GM18505 (cell line): ENCODE results near the gene EHD2.
A peak's percentile ranks its signal among the peaks of the same experiment; 100 is the strongest.
"Not testable (repeated sequence)": the region's sequence is repeated elsewhere in the genome, so short reads cannot be mapped to it uniquely, and the experiment has no call there.

Source experiments
- ATAC-seq: cut with Tn5 transposase; IDR thresholded peaks from one replicate; pipeline ENCODE4 v1.9.1; 2021; ENCODE audit not compliant: unreplicated experiment
- POLR2A ChIP-seq: IDR thresholded peaks from 4 replicates; pipeline ENCODE4 v1.6.1; 2011; ENCODE audit warnings: borderline replicate concordance; ENCODE audit not compliant: insufficient read depth, insufficient read length; ENCODE audit errors: extremely low read depth

Gene EHD2

DNA sequence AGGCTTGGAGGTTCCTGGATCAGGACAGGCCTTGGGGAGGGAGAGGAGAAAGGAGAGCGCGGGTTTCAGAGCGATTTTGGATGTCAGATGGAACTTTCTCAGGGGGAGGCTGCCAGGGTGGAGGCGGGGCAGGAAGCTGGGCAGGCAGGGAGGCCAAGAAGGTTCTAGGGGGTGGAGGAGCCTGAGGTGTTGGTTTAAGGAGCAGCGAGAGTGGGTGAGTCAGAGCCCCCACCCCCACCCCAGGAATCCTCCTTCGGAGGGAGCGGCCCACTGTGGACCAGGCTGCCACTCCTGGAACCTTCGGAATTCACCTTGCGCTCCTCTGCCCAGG lies 16.2 kb downstream of the EHD2 start:
- no peak for TF ChIP-seq POLR2A
- no peak for ATAC-seq

DNA sequence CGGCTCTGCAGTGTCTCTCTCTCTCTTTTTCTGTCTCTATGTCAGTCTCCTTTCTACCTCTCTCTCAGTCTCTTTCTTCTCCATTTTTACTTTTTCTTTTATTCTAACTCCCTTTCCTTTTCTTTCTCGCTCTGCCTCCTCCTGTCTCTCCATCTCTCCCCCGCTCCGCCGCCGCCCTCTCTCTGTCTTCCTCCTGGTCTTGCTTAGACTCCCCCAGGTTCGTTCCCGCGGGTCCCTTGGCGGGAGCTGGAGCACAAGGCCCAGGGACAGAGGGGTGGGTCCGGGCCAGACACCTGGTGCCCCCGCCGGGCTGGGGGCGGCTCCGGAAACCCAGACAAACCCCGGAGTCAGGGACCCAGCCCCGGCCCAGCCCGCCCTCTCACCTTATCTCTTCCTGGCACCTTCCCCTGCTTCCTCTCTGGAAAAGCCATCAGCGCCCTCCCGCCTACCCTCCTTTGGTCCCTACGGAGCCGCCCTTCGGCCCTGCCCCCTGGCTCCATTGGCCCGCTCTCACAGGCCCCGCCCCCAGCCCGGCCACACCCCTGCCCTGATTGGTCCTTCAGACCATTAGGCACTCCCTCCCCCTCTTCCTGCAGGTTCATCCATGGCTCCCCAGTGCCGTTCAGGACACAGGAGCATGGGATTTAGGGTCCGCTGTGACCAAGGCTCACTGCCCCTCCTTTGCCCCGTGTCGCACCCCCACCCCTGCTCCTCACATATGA lies 16.7 kb downstream of the EHD2 start:
- ATAC-seq = no peak
- TF ChIP-seq POLR2A = no peak

DNA sequence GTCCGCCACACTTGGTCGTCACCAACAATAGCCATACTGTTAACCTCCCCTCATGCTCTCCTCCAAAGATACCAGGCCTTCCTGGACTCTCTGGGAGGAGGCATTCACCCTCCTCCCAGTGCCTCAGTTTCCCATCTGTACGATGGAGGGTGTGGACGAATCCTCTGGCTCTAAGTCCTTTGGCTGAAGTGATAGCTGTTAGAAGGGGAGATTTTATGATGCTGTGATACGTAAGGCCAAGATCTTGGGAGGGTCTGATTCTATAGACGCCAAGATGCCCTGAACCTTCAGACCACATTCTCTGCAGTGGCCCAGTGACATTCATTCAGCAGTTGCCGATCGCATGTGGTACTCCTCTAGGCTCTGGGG lies 17.3 kb downstream of the EHD2 start:
- no peak for ATAC-seq
- TF ChIP-seq POLR2A = no peak

GRCh38 chr19:47730910-47731309 lies 17.7 kb downstream of the EHD2 start:
- TF ChIP-seq POLR2A = no peak
- ATAC-seq = no peak

DNA sequence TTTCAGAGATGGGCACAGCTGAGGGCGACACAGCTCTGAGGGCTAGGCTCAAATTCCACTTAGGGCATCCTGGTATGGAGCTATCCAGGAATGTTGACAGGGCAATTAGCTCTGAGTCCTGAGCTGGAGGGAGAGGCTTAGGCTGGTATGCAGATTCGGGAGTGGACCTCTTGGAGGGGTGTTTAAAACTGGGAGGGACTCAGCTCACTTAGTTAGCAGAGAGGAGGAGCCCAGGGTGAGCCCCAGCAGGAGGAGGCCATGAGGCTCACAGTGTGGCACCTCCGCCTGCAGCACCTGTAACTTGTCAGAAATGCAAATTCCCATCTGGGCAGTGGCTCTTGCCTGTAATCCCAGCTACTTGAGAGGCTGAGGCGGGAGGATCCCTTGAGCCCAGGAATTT lies 21.9 kb downstream of the EHD2 start:
- TF ChIP-seq POLR2A = no peak
- no peak for ATAC-seq

DNA sequence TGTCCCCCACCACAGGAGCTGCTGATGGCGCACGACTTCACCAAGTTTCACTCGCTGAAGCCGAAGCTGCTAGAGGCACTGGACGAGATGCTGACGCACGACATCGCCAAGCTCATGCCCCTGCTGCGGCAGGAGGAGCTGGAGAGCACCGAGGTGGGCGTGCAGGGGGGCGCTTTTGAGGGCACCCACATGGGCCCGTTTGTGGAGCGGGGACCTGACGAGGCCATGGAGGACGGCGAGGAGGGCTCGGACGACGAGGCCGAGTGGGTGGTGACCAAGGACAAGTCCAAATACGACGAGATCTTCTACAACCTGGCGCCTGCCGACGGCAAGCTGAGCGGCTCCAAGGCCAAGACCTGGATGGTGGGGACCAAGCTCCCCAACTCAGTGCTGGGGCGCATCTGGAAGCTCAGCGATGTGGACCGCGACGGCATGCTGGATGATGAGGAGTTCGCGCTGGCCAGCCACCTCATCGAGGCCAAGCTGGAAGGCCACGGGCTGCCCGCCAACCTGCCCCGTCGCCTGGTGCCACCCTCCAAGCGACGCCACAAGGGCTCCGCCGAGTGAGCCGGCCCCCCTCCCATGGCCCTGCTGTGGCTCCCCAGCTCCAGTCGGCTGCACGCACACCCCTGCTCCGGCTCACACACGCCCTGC lies 27.8 kb downstream of the EHD2 start:
- ATAC-seq = no peak
- no peak for TF ChIP-seq POLR2A

GRCh38 chr19:47741544-47742140 lies 28.4 kb downstream of the EHD2 start:
- no peak for ATAC-seq
- no peak for TF ChIP-seq POLR2A

DNA sequence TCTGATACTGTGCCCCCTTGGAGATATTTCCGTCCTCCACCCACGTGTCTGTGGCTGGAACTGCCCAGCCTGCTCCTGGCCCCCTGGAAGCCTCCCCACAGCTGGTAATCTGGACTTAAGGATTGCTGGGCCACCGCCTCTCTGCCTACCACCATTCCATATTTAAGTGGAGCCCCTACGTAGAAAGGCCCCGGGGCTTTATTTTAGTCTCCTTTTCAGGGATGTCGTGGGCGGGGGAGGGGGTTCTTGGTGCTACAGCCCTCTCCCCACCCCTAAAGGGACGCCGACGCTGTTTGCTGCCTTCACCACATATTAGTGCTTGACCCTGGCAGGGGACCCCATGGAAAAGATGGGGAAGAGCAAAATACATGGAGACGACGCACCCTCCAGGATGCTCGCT lies 29.4 kb downstream of the EHD2 start:
- no peak for TF ChIP-seq POLR2A
- ATAC-seq = no peak

GRCh38 chr19:47745010-47745901 lies 32.0 kb downstream of the EHD2 start, which contains the start of gene NOP53:
NOP53 (plus strand) TSS chr19:47745546; CDS start chr19:47745560, 14 bp downstream.
- peak; percentile 58 for ATAC-seq
- peak; percentile 97 for TF ChIP-seq POLR2A

DNA sequence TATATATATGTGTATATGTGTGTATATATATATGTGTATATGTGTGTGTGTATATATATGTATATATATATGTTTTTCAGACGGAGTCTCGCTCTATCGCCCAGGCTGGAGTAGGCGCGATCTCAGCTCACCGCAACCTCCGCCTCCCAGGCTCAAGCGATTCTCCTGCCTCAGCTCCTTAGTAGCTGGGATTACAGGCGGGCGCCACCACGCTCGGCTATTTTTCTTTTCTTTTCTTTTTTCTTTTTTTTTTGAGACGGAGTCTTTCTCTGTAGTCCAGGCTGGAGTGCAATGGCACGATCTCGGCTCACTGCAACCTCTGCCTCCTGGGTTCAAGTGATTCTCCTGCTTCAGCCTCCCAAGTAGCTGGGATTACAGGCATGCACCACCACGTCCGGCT lies 32.9 kb downstream of the EHD2 start:
- not testable (repeated sequence) for ATAC-seq

- TF ChIP-seq POLR2A = no peak
- ATAC-seq = no peak
Measured at GRCh38 chr19:47749326-47749725, 36.1 kb downstream of the EHD2 start.

DNA sequence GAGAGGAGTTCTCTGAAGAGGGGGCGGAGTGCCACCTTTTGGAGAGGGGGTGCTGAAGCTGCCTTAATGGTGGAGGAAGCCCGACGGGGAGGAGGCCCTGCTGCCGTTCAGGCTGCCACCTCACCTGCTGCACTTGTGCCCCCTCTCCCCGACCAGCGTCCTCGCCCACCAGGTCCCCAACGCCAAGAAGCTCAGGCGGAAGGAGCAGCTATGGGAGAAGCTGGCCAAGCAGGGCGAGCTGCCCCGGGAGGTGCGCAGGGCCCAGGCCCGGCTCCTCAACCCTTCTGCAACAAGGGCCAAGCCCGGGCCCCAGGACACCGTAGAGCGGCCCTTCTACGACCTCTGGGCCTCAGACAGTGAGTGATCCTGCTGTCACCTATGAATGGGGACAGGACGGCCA lies 37.5 kb downstream of the EHD2 start:
- TF ChIP-seq POLR2A = no peak
- no peak for ATAC-seq

DNA sequence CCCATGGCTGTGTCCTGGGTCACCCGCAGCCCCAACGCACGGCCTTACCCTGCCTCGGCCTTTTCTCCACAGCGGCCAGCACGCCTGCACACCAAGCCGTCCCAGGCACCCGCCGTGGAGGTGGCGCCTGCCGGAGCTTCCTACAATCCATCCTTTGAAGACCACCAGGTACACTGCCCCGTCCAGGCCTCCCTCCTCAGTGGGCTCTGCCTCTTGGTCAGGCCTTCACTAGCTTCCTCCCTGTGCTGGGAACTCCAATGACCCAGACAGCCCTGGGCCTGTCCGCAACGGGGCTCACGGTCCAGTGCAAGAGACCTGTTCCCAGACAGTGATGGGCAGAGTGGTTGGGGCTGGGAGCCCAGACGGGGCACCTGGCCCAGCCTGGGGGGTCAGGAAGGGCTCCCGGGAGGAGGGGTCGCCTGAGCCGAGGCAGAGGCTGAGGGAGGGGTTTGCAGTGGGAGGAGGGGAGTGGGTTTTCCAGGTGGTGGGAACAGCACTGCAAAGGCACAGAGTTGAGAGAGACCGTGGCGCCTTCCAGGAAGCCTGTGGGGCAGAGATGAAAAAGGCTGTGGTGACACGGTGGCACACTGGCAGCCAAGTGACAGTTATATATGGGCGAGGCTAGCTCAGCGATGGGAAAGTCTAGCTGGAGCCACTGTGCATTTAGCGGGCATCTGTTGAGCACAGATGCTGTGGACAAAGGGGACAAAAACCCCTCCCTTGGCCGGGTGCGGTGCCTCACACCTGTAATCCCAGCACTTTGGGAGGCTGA lies 39.4 kb downstream of the EHD2 start:
- TF ChIP-seq POLR2A = no peak
- ATAC-seq = no peak

DNA sequence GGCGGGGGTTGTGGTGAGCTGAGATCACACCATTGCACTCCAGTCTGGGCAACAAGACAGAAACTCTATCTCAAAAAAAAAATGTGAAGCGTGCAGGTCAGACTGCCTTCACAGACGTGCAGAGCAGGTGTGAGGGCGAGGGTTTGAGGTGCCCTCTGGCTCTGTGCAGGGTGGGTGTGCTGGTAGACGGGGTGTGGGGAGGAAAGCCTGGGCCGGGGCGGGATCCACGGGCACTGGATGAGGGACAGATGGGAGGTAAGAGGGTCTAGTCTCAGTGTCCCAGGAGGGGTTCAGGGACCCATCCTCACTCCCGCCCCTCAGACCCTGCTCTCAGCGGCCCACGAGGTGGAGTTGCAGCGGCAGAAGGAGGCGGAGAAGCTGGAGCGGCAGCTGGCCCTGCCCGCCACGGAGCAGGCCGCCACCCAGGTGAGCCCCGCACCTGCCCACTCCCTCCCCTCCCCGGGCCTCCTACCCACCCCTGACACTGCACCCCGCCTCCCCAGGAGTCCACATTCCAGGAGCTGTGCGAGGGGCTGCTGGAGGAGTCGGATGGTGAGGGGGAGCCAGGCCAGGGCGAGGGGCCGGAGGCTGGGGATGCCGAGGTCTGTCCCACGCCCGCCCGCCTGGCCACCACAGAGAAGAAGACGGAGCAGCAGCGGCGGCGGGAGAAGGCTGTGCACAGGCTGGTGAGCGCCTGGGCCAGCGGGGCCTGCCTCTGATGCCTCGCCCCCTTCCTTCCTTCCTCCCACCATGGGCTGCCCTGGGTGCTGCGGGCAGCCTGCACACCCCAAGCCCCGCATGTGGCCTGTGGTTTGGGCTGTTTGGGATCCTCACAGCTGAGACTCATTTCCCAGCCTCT lies 41.2 kb downstream of the EHD2 start:
- no peak for TF ChIP-seq POLR2A
- no peak for ATAC-seq
